Fibroblast of lung (primary cell): Measurements from ENCODE around the gene OR2AG2. TPM values are rescaled to one million over a fixed set of nuclear protein-coding genes. Genes with fewer than 3 reads are reported as not detected.

Source experiments
- DNase-seq, 2 donors: peaks; one replicate each; pipeline versions ENCODE4 v3.0.0 to v3.0.0-alpha.2; 2010; ENCODE audit warnings: low read depth in 2 of 2
- H2AFZ ChIP-seq: 2 replicates; pipeline ENCODE4 v1.5.1; 2012; ENCODE audit warnings: low read length, control low read depth, inconsistent platforms
- H3K27ac ChIP-seq: 2 replicates; pipeline ENCODE4 v1.5.1; 2011; ENCODE audit warnings: low read length, control low read depth; ENCODE audit not compliant: insufficient read depth
- H3K27me3 ChIP-seq: 2 replicates; pipeline ENCODE4 v1.5.1; 2011; ENCODE audit warnings: mild to moderate bottlenecking, low read length; ENCODE audit not compliant: control insufficient read depth, insufficient read depth
- H3K36me3 ChIP-seq: 2 replicates; pipeline ENCODE4 v1.5.1; 2011; ENCODE audit warnings: low read length; ENCODE audit not compliant: control insufficient read depth, insufficient read depth
- H3K4me1 ChIP-seq: 2 replicates; pipeline ENCODE4 v1.5.1; 2011; ENCODE audit warnings: low read length; ENCODE audit not compliant: control insufficient read depth, insufficient read depth; ENCODE audit errors: extremely low read depth
- H3K4me2 ChIP-seq: 2 replicates; pipeline ENCODE4 v1.5.1; 2011; ENCODE audit warnings: low read length, control low read depth; ENCODE audit not compliant: insufficient read depth; ENCODE audit errors: extremely low read depth
- H3K4me3 ChIP-seq, 4 experiments: fragments of 200-600 bp in 1 of 4; sonication (generic) in 1 of 4; replicated peaks in 1 of 4; 2 replicates each; pipeline ENCODE4 v1.5.1; 2011 to 2016; ENCODE audit warnings: low read length in 4 of 4, low read depth in 3 of 4, mild to moderate bottlenecking in 3 of 4, control low read depth in 2 of 4, inconsistent platforms in 1 of 4, mixed read lengths in 1 of 4; ENCODE audit not compliant: insufficient read depth in 1 of 4; ENCODE audit errors: control extremely low read depth in 1 of 4
- H3K79me2 ChIP-seq: 2 replicates; pipeline ENCODE4 v1.5.1; 2012; ENCODE audit warnings: mild to moderate bottlenecking, low read length, inconsistent platforms; ENCODE audit not compliant: control insufficient read depth, insufficient read depth
- H3K9ac ChIP-seq: 2 replicates; pipeline ENCODE4 v1.5.1; 2011; ENCODE audit warnings: mild to moderate bottlenecking, low read length, control low read depth; ENCODE audit not compliant: insufficient read depth
- H3K9me3 ChIP-seq: 2 replicates; pipeline ENCODE4 v1.5.1; 2012; ENCODE audit warnings: low read depth, low read length; ENCODE audit not compliant: control insufficient read depth, insufficient read depth
- H4K20me1 ChIP-seq: 2 replicates; pipeline ENCODE4 v1.5.1; 2011; ENCODE audit warnings: low read length; ENCODE audit not compliant: control insufficient read depth, insufficient read depth; ENCODE audit errors: extremely low read depth
- EZH2 ChIP-seq: IDR thresholded peaks from 2 replicates; pipeline ENCODE4 v1.5.1; 2012; ENCODE audit warnings: low read length, control low read depth, mild to moderate bottlenecking; ENCODE audit errors: missing control alignments
- polyA plus RNA-seq, 2 donors: library from polyadenylated mRNA; depleted of rRNA in 1 of 2; stranded (reverse) in 1 of 2; unstranded in 1 of 2; fragments of >200 nt; gene quantifications; 2 replicates each; pipeline ENCODE4 v1.2.1, GENCODE V29; 2011 to 2012; ENCODE audit warnings: missing spikeins in 1 of 2
- total RNA-seq: library from RNA; depleted of rRNA; stranded (reverse); fragments of >200 nt; gene quantifications from 2 replicates; pipeline ENCODE4 v1.2.1, GENCODE V29; 2014
- TF ChIP-seq, protein P1 (sequence below), 2 donors: IDR thresholded peaks in 1 of 2; conservative IDR thresholded peaks in 1 of 2; 1 replicate in 1 of 2; 2 replicates in 1 of 2; pipeline ENCODE4 v1.5.1; 2011 to 2012; ENCODE audit warnings: low read length in 2 of 2, control low read depth in 1 of 2, inconsistent platforms in 1 of 2, low read depth in 1 of 2, mild to moderate bottlenecking in 1 of 2

The OR2AG2 gene
- total and polyA plus RNA-seq, 2 donors (not counting 1 experiment from before 2014, with no cell fraction given), result under 0.01 to 0.03 TPM

DNA sequence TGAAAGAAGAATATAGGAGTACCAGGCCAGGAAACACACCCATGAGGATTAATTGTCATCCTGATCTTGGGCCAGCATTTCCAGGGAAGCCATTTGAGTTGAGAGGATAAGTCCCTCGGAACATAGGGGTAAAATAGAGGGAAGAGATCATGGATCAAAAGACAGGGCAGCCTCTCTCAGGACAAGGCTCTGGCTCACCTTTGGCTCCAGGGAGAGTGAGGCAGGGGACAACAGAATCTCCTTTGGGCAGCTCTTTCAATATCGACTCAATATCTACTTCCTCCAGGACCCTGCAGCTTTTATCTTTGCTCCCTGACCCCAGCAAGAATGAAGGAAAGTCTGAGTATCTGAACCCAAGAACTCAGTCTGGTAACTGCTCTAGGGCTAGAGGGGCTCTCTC lies 10.9 kb upstream of the OR2AG2 start, which contains the start of gene OR2AG1:
Gene OR2AG1, plus strand, starts transcription at position 301 of the 400 bp plus-strand sequence. CDS start 2,018 bp downstream, outside the sequence.
- no peaks in the 10 kb centered on the region for H4K20me1 ChIP-seq
- no peaks in the 10 kb centered on the region for H3K36me3 ChIP-seq
- H2AFZ ChIP-seq, result no peak within 1 kb of the TSS
- H3K4me2 ChIP-seq, result no peak within 1 kb of the TSS
- no peak for DNase-seq
- no peak within 1 kb of the TSS for H3K9ac ChIP-seq
- no peaks in the 10 kb centered on the region for H3K27me3 ChIP-seq
- no peaks in the 10 kb centered on the region for H3K9me3 ChIP-seq
- no peaks in the 10 kb centered on the region for H3K4me1 ChIP-seq
- TF ChIP-seq, protein P1, sequence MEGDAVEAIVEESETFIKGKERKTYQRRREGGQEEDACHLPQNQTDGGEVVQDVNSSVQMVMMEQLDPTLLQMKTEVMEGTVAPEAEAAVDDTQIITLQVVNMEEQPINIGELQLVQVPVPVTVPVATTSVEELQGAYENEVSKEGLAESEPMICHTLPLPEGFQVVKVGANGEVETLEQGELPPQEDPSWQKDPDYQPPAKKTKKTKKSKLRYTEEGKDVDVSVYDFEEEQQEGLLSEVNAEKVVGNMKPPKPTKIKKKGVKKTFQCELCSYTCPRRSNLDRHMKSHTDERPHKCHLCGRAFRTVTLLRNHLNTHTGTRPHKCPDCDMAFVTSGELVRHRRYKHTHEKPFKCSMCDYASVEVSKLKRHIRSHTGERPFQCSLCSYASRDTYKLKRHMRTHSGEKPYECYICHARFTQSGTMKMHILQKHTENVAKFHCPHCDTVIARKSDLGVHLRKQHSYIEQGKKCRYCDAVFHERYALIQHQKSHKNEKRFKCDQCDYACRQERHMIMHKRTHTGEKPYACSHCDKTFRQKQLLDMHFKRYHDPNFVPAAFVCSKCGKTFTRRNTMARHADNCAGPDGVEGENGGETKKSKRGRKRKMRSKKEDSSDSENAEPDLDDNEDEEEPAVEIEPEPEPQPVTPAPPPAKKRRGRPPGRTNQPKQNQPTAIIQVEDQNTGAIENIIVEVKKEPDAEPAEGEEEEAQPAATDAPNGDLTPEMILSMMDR (conservative IDR thresholded peaks at IDR 0.05 in 1 of 2, IDR thresholded peaks at IDR 0.05 in 1 of 2; ENCODE audit: low read depth in 1 of 2, low read length in 2 of 2), result no peak
- no peak for TF ChIP-seq EZH2
- no peak within 1 kb of the TSS for H3K27ac ChIP-seq
- no peak within 1 kb of the TSS for H3K4me3 ChIP-seq
- H3K79me2 ChIP-seq, result no peaks in the 10 kb centered on the region

DNA sequence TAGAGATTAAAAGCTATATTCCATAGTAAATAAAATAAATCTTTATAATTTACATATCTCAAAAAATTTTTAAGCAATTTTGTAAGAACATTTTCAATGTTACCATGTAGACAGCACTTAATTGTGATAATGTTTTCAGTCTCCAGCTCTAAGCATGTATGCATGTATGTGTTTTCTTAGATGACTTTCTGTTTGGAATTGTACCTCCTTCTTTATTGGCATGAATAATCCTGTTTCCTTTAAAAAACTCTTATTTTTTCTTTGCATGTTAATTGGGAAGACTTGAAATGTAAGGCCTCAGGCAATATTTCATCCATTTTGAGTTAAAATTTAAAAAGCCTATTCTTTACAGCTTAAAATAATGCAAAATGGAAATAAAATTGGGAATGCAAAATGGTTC lies 9.1 kb upstream of the OR2AG2 start:
- TF ChIP-seq, protein P1 (conservative IDR thresholded peaks at IDR 0.05 in 1 of 2, IDR thresholded peaks at IDR 0.05 in 1 of 2; ENCODE audit: low read depth in 1 of 2, low read length in 2 of 2), result no peak
- TF ChIP-seq EZH2, result no peak
- H3K9me3 ChIP-seq, result no peaks in the 10 kb centered on the region
- no peak for DNase-seq
- H3K27ac ChIP-seq, result no peak overlapping the region
- H3K36me3 ChIP-seq, result no peaks in the 10 kb centered on the region
- no peaks in the 10 kb centered on the region for H3K79me2 ChIP-seq
- H3K4me2 ChIP-seq, result no peak overlapping the region
- H3K4me1 ChIP-seq, result no peaks in the 10 kb centered on the region
- no peak overlapping the region for H3K9ac ChIP-seq
- H4K20me1 ChIP-seq, result no peaks in the 10 kb centered on the region
- no peaks in the 10 kb centered on the region for H3K27me3 ChIP-seq
- H2AFZ ChIP-seq, result no peak overlapping the region
- no peak overlapping the region for H3K4me3 ChIP-seq

DNA sequence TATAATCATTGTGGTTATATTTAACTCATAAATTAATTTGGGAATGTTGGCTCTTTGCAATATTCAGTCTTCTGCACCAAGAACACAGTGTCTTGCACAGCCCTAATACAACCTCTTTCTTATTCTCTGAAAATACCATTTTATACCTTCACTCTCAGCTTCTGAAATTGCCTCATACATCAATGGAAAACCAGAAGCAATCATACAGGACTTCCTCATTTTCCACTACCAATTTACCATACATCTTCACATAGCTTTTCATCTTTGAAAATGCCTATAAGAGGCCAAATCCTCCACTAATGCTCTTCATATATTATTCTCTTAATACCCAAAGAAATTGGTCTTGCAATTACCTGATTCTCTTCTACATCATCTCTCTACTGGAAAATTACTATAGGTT lies 6.7 kb upstream of the OR2AG2 start:
- H3K9ac ChIP-seq, result no peak overlapping the region
- no peak overlapping the region for H2AFZ ChIP-seq
- no peaks in the 10 kb centered on the region for H3K9me3 ChIP-seq
- H3K27ac ChIP-seq, result no peak overlapping the region
- H3K79me2 ChIP-seq, result no peaks in the 10 kb centered on the region
- no peaks in the 10 kb centered on the region for H4K20me1 ChIP-seq
- H3K27me3 ChIP-seq, result no peaks in the 10 kb centered on the region
- no peak overlapping the region for H3K4me3 ChIP-seq
- no peaks in the 10 kb centered on the region for H3K36me3 ChIP-seq
- DNase-seq, result no peak
- TF ChIP-seq, protein P1 (conservative IDR thresholded peaks at IDR 0.05 in 1 of 2, IDR thresholded peaks at IDR 0.05 in 1 of 2; ENCODE audit: low read depth in 1 of 2, low read length in 2 of 2), result no peak
- no peak for TF ChIP-seq EZH2
- no peak overlapping the region for H3K4me2 ChIP-seq
- H3K4me1 ChIP-seq, result no peaks in the 10 kb centered on the region
